Mucosa of rectum (tissue), 2 donors: Measurements from ENCODE around the gene MAFB.

ENCODE experiments used
- H3K27ac ChIP-seq, 2 donors: one replicate each; pipeline ENCODE4 v1.7.0; 2013; ENCODE audit warnings: inconsistent platforms in 2 of 2, low read depth in 2 of 2, low read length in 2 of 2
- H3K27me3 ChIP-seq, 2 donors: one replicate each; pipeline ENCODE4 v1.7.0; 2013; ENCODE audit warnings: low read length in 2 of 2; ENCODE audit not compliant: control insufficient read depth in 2 of 2, insufficient read depth in 2 of 2
- H3K36me3 ChIP-seq, 2 donors: one replicate each; pipeline ENCODE4 v1.7.0; 2013; ENCODE audit warnings: low read length in 2 of 2; ENCODE audit not compliant: control insufficient read depth in 2 of 2, insufficient read depth in 2 of 2
- H3K4me1 ChIP-seq, 2 donors: one replicate each; pipeline ENCODE4 v1.7.0; 2013; ENCODE audit warnings: low read length in 2 of 2, mild to moderate bottlenecking in 1 of 2; ENCODE audit not compliant: control insufficient read depth in 2 of 2, insufficient read depth in 2 of 2
- H3K4me3 ChIP-seq, 2 donors: one replicate each; pipeline ENCODE4 v1.7.0; 2013; ENCODE audit warnings: low read length in 2 of 2
- H3K9ac ChIP-seq, 2 donors: one replicate each; pipeline ENCODE4 v1.7.0; 2013; ENCODE audit warnings: low read length in 2 of 2, low read depth in 1 of 2, mild to moderate bottlenecking in 1 of 2
- H3K9me3 ChIP-seq, 2 donors: one replicate each; pipeline ENCODE4 v1.7.0; 2013; ENCODE audit warnings: low read length in 2 of 2; ENCODE audit not compliant: control insufficient read depth in 2 of 2
- donor health status: healthy.
- donor health status: Normal muscosa, but diverticular disease.

Gene MAFB

DNA sequence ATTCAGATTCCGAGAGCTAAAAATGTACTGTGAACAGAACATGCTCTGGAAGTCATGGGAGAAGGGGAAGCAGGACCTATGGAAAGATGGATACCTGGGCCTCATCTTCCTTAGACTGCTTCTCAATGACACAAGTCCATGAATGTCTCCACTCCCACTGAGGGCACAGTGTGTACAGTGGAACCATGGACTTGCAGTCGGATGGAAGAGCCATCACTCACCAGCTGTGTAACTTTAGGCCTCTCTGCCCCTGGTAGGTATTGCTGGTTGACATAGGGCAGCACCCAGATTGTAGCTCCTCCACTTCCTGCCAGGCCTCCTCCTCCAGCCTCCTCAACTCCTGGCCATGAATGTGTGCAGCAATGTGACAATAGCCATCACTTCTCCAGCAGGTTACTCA, 52.5 kb downstream of the MAFB start:
- no peaks in the 10 kb centered on the region for H3K9me3 ChIP-seq
- H3K27me3 ChIP-seq = no peaks in the 10 kb centered on the region
- no peak overlapping the region for H3K9ac ChIP-seq
- no peak overlapping the region for H3K4me3 ChIP-seq
- no peaks in the 10 kb centered on the region for H3K4me1 ChIP-seq
- H3K27ac ChIP-seq = no peak overlapping the region
- no peaks in the 10 kb centered on the region for H3K36me3 ChIP-seq

DNA sequence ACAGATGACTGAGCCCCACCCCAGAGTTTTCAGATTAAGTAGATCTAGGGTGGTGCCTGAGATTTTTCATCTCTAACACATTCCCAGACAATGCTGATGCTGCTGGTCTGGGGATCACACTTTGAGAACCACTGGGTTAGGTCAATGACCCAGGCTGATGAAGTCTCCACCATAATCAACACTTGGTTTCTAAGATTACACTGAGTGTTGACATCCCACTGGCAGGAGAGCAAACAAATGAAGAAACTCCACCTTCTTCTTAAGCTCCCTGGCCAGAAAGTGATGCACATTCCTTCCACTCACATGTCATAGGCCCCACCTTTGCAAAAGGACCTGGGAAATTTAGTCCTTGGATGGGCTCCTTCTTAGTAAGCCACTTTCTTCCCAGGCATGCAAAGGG, 53.1 kb downstream of the MAFB start:
- H3K9ac ChIP-seq = no peak overlapping the region
- no peaks in the 10 kb centered on the region for H3K36me3 ChIP-seq
- H3K4me3 ChIP-seq = no peak overlapping the region
- no peaks in the 10 kb centered on the region for H3K4me1 ChIP-seq
- H3K27ac ChIP-seq = no peak overlapping the region
- no peaks in the 10 kb centered on the region for H3K27me3 ChIP-seq
- H3K9me3 ChIP-seq = no peaks in the 10 kb centered on the region
